Measurements from ENCODE around the gene ASPSCR1.

GRCh38 chr17:82063424-82064415 is 86.3 kb downstream of the ASPSCR1 start:
- TF ChIP-seq CTCF (conservative IDR thresholded peaks at IDR 0.05): no peak
- TF ChIP-seq EZH2 (IDR thresholded peaks at IDR 0.05; ENCODE audit: low read depth): no peak
